ENCODE measurements around the gene TIMM23.
"Not testable (repeated sequence)": the region's sequence is repeated elsewhere in the genome, so short reads cannot be mapped to it uniquely, and the experiment has no call there.

TIMM23 gene

DNA sequence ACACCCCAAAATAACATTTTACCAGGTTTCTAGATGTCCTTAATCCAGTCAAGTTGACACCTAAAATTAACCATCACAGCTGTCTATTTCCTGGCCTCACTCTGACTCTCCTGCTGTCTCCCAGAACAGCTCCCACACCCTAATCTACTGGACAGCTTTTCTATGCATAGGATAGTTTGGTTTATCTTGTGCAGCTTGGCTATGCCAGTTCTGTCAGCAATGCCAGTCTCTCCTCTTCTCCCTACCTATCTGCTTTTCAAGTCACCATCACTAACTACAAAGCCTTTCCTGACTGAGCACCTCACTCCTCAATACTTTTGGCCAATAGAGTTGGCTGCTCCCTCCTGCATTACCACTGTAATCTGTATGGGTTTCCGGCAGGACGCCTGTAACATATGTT lies 53.1 kb downstream of the TIMM23 start:
- DNase-seq = no peak

DNA sequence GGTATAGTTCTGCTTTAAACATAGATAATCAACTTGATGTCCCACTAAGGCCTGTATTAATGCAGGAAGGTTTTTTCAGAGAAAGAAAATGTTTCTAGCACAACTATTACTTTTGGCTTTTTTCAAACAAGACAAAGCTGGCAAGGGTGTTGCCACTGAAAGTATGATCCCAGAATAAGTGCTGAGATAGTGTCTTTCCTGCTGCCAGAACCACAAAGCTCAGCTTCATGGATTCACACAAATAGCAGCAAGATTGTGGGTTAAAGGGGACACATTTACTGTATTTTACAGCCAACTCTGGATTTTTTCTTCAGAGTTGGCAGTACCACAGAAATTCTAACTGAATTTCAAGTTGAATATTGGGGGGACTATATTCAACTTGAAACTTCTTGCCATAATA lies 53.8 kb downstream of the TIMM23 start:
- no peak for DNase-seq

DNA sequence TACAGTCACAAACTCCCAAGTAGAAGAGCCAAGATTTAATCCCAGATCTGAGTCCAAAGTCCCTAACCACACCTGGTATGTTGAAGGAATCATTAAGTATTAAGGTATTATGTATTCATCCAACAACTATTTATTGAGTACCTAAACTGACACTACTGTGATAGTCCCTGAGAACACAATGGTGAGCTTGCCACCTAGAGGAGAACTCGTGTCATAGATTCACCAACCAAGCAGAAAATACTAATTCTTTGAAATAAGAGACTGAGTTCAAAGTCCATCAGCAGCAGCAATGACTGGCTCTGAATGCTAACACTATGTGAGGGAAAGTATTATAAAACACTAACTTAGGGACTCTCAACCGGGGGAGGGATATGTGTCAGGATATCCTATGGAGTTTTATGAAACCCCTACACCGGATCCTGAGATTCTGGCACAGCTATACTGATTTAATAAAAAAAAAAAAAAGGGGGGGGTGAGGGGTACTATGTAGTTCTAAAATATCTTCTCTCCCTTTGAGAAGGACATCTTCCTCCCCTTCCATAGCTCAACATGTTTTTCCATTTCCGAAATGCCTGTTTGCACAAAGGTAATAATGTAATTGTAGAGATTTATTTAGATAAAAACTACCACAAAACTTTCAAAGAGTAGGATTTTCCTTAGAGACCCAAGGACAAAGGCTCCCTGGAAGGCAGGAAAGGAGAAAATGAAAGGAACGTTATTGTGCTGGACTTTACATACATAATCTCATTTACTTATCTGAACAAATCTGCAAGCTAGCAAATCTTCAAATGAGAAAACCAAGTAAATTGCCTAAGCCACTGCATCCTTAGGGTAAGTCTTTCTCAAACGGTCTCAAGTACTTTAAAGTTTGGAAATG lies 56.5 kb downstream of the TIMM23 start:
- peak; percentile 43 to 78 for DNase-seq

DNA sequence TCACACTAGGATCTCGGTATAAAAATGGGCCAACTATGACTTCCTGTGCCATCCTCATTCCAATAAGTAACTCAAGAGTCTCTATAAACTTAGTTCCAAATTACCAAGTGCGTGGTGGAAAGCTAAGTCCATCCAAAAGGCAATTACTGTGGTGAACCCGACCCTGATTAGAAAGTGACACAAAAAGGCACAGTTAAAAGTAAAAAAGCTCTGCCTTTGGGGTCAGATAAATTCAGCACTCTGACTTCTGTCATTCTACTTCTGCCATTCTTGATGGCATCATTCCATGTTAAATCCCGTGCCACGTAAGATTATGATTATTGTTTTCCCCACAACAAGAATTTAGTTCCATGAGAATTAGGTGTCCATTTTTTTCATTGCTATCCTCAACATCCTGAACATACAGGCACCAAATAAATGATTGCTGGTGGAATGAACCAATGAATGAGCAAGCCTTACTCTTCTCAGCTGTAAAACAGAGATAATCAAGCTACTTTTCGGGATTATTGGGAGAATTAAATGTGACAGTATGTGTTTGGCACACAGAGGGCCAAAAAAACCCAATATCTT lies 57.3 kb downstream of the TIMM23 start:
- DNase-seq = no peak

DNA sequence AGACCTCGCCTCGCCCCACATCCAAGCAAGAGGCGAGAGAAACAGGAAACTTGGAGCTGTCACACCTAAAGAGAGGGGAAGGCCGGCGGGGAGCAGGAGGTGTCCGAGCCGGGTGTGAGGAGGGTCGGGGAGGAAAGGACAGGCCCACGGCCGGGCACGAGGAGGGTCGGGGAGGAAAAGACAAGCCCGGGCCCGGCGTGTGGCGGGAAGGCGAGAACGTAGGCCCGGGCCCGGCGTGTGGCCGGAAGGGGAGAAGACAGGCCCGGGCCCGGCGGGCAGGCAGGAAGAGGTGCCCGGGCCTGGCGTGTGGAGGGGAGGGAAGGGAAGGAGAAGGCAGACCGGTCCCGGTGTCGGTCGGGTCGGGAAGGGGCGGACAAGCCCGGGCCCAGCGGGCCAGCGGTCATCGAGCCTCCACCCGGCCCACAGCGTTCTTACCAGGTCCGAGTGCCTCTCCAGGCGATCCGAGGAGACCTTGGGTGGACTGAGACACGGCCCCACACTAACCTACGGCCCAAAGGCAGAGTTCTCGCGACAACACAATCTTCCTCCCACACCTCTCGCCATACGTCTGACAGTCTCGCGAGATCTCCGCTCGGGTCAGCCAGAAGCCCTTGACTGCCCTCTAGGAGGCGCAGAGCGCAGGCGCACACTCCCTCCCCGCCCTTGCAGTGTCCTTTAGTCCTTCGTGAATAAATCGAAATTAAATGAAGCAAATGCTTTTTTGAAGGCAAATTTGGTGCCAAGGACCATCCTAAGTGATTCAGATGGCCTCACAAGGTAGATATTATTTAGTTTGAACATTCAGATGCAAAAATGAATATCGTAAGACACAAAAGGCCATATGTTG lies 58.0 kb downstream of the TIMM23 start, which contains the start of gene NCOA4:
TSS of gene NCOA4 (minus strand) at position 533 of the 847 bp plus-strand sequence. CDS start 13,943 bp downstream, outside the sequence.
- peak; percentile 97 to 98 for DNase-seq

DNA sequence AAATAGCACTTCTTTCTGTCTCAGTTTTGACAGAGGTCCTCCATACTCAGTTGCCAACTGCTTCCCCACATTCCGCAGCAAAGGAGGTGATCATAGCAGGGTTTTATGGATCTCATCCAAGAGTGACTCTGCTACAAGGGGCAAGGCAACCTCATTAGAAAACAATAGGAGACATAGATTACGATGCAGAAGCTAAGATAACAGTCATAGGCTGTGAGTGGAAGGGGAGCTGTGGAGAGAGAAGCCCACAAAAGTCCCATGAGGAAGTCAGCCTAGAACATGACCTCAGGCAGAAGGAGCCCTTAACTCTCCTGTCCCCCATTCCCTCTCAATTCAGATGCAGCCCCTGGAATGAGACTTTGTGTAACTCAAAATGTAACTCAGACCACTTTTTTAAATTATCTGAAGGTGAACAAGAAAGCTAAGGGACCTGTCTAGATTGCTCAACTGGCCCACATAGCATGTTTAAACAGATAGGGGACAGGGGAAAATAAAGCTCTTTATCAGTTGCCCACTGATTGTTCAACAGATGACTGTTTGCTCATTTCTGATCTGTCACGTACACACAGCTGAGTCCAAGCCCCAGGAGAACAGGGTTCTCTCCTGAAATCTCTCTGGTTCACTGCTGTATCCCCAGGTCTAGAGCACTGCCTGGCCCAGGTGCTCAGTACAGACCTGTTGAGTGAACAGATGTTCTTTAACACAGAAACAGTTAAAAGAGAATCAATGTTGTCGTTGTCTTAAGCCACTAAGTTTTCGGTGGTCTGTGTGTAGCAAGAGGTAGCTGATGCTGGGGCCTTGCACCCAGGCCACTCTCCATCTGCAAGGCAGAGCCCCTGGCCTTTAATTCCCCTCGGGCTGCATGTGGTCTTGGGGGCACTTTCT lies 59.6 kb downstream of the TIMM23 start:
- no peak for DNase-seq

DNA sequence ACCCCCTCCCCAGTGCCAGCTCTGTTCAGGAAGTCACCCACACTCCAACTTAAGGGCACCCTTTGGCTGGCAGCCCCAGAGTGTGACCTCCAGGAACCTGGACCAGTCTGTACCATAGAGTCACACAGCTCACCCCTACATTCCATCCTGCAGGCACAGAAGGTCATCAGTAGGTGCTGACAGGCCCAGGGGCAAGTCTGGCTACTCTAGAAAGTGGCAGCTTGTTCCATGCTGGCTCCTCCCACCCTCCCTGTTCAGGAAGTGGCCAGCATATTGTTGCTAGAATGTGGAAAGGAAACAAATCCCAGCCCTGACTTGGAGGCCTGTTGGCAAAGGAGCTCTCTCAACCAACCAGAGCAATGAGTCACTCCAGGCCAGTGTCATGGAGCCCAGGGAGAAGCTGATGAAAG lies 61.3 kb downstream of the TIMM23 start:
- DNase-seq = no peak

DNA sequence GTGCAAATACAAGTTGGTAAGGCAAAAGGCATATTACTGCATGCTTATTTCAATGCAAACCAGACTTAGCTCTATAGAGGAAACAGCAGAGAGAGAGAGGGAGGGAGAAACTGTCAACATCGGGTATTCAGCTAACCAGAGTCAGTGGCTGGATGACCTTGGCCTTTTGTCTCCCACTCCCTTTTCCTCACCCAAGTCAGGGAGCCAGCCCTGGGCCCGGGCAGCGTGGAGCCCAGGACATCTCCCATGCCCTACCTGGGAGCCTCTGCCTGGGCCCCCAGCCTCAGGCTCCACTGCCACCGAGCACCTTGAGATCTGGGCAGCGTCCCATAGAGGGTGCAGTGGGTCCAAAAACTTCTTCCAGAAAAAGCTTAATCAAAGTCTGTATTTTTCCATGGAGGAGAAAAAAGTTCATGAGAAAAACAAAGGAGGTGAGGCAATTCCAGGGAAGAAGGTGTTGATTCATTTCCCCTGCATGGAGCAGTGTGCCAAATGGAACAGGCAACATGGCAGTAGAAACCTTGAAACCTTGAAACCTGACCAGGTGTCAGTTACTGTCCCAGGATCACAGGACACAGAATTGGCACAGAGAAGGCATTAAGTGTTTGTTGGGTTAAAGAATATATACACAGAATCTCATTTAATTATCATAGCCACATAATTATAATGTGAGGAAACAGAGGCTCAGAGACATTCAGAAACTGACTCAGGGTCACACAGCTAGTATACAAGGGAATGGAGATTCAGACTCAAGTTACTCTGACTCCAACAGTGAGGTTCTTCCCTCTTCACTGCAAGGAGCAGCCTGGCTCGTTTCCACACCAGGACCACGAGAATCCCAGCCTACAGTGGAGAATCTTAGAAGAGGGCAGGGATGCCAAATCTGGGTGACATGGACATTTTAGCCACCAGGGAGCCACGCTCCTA lies 63.9 kb downstream of the TIMM23 start:
- DNase-seq = no peak

DNA sequence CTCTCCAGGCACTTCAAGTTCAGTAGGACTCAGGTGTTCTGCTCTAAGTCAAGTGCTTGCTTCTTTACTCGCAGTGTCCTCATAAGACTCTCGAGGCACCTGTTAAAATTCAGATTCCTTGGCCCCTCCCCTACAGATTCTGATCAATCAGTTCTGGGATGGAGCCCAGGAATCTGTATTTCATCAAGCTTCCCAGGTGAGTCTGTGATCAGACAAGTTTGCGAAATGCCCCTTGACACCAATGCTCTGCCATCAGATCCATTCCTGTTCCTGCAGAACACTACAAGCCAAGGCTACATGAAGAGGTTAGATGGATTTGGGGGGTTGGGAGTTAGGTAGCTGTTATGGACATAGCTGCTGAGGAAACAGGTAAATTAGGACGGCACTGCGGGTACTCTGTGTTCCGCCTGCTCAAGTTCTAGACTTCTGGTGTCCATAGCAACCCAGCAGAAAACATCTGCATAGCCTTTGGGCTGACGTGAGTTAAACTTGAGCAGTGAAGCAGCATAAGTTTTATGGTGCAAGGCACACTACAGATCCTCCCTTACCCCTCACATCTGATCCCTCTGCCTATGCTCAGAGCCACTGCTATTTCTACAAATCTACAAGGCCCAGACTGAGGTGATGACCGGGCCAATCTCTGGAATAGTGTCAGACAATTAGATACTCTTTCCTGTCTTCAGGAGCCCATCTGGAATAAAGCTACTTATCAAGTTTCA lies 65.0 kb downstream of the TIMM23 start:
- no peak for DNase-seq

DNA sequence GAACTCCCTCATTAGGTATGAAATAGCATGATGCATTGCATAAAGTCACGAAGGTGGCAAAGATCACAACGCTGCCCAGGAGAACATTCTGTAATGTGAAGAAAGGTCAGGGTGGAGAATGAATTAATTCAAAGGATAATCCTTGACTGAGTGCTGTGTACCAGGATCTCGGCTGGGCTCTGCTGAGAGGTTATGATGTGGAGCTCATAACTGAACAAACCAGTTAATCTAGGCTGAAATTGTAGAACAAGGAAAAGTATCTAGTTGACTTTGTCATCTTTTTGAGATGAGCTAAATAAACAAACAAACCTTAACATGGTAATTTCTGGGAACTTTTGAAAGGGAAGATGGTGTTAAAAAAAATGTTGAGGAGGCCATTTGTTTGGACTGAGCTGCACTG lies 67.7 kb downstream of the TIMM23 start:
- DNase-seq = no peak

DNA sequence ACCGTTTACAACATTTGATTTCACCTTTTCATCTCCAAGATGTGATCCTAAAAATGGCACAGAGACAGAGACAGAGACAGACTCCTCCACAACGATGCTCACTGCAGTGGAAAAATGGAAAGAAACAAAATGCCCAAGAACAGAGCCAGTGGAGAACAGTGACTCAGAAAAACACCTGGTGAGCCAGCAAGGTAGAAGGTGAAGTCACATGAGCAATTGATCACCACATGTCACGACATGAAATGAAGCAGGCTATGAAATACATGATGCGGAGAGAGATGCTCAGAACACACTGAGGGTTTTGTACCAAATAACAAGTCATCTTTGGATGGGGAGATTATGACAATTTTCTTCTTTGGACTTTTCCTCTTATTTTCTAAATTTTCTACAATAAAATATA lies 70.2 kb downstream of the TIMM23 start:
- DNase-seq = no peak

DNA sequence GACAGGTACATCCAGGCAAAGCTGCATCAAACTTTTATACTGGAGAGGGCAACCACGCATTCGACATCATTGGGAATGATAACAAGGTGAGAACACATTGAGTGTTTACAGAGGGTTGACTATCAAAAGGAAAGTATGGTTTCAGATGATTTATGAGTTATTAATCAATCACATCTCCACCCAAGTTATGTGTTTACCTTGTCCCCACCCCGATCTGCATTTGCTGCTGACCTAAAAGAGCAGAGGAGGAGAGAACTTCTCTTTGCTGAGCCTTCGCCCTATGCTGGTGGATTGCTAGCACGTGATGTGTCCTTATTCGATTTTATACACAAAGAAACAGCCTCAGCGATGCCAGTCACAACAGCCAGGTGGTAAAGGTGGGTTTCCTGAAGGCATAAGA lies 74.0 kb downstream of the TIMM23 start, which contains the start of gene MSMB:
TSS of gene MSMB (minus strand) at position 9 of the 400 bp plus-strand sequence. CDS start 32 bp downstream, outside the sequence.
- no peak for DNase-seq

DNA sequence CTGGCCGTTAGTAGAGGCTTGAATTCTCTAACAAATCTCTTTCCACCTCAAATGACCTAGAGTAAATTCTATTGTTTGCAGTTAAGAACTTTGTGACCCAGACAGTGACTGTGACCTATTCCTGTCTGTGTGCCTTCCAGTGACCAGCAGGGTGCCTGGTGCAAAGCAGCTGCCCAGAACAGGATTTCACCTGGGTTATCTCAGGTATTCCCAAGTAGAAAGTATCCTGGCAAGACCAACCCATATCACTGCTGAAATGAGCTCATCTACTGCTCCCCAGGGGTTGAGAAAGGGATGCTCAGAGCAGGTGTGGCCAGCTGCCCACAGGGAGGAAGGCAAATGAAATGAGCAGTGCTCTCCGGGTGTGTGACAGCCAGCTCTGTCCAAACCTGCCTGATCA lies 75.9 kb downstream of the TIMM23 start:
- no peak for DNase-seq

DNA sequence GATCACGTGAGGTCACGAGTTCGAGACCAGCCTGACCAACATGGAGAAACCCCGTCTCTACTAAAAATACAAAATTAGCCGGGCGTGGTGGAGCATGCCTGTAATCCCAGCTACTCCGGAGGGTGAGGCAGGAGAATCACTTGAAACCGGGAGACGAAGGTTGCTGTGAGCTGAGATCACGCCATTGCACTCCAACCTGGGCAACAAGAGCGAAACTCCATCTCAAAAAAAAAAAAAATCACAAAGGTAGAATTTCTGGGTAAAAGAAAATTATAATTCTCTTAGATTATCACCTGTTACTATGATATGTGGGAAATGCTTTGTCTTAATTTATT lies 77.2 kb downstream of the TIMM23 start:
- DNase-seq = not testable (repeated sequence)

DNA sequence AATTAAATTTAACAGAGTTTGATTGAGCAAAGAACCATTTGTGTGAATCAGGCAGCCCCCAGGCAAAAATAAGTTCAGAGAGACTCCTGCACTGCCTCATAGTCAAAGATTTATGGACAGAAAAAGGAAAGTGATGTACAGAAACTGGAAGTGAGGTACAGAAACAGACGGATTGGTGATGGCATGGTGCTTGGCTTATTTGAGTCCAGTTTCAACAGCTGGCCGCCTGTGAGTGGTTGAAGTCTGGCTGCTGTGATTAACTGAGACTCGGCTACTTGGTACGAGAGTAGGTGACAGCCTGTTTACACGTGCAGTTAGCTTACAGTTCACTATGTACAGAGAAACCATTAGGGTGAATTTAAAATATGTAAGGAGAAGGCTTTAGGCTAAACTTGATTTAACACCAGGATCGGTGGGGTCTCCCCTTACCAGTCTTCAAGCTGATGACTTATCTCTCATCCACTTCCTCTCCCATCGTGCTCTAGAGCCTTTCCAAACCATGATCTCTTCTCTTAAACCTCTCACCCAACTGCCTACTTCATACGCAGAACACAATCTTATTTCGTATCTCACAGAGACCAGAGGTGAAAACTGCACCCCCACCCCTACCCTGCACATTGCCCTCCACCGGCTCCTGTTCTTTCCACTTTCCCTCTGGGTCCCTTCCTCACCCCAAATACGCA lies 78.8 kb downstream of the TIMM23 start:
- no peak for DNase-seq

DNA sequence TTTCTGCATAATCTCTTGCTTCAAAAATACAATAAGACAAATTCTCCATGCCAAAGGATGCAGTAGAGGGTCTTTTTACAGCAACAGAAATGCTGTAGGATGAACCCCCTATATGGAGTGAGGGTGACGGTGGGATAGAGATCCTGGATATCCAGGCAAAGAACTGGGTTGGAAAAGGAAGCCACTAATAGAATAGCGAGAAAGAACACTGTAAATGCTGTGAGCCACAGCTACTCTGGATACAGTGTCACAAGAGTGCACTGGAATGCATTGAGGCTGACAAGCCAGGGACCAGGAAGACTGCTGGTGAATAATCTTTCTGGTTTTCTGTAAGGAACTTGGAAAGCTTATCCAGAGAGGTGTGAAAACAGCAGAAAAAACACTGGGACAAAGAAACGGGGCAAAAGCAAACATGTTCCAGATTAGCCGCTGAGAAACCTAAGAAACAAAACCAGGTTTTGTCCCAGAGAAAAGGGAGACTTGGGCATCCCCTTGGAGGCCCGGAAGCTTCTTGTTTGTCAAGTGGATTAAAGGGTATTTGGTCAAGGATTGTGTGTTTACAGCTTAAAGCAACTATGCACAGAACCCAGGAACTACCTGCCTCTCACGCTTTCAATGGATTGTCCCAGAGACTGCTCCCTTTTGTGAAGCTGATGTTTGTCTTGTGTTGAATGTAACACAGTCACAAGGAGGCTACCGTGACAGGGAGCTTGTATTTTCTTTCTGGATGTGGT lies 79.9 kb downstream of the TIMM23 start:
- DNase-seq = no peak

DNA sequence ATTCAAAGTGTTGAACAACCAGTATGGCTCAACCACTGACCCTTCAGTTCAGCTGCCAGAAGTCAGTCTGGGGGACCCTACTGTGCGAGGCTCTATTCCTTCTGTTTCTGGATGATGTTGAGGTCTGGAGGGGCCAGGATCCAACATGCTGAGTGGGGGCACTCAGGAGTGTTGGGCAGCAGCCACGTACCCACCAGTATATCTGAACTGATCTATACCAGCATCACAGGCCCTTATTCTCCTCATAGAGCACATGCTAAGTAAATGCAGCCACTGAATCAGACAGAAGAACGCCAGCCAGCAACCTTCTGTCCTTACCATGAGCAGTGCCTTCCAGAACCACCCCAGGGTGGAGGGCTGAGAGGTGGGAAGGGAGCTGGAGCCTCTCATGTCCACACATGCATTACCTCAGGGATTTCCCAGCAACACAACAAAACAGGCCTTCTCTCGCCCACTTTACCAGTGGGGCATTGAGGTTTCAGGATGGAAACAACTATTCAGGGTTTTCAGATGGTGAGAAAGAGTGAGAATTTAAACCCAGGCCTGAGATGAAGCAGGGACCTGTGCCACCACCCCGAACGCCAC lies 80.6 kb downstream of the TIMM23 start:
- no peak for DNase-seq
